K562 (cell line): ENCODE data around the gene TSSK6. TPM values are rescaled to one million over a fixed set of nuclear protein-coding genes. Genes with fewer than 3 reads are reported as not detected.

ENCODE experiments used
- ATAC-seq: fragments of 200-7000 bp; cut with Tn5 transposase; 3 replicates; pipeline ENCODE4 v1.9.1; 2020; ENCODE audit warnings: moderate library complexity
- BruUV-seq: library from RNA; stranded (reverse); fragments of 400-500 nt; replicated peaks from 2 replicates; lab custom pipeline; 2021; lab: Mats Ljungman, UMichigan
- CTCF ChIA-PET: fragments of 300-600 bp; formaldehyde crosslinking; extraction: SDS; loops from one replicate; lab custom pipeline; 2021; ENCODE audit warnings: low intra/inter-chr PET ratio; lab: Yijun Ruan, JAX
- POLR2A ChIA-PET: fragments of 300-600, 350-650 bp; sonication (Branson Sonifier 250); formaldehyde crosslinking; extraction: SDS; loops from one replicate; lab custom pipeline; 2021; ENCODE audit warnings: antibody characterized with exemption, inconsistent platforms; lab: Yijun Ruan, JAX
- DNase-seq, 4 experiments: peaks; one replicate each; pipeline versions ENCODE4 v3.0.0 to v3.0.0-alpha.2; 2011 to 2018; ENCODE audit warnings: low spot score in 3 of 4, mixed read lengths in 3 of 4; ENCODE audit errors: extremely low read depth in 1 of 4
- FAIRE-seq: peaks from 2 replicates; lab custom pipeline; 2011; peaks lifted over from hg19 to GRCh38; lab: Jason Lieb, UNC
- H2AFZ ChIP-seq: 2 replicates; pipeline ENCODE4 v1.6.0; 2011; ENCODE audit warnings: low read depth, low read length, control low read depth, inconsistent platforms
- H3K27ac ChIP-seq: fragments of 200-600 bp; 3 replicates; pipeline ENCODE4 v1.8.0; 2011; ENCODE audit warnings: low read depth, mild to moderate bottlenecking, control low read depth, inconsistent platforms, low read length, moderate library complexity, mixed read lengths; ENCODE audit errors: extremely low read depth
- H3K27me3 ChIP-seq, 2 experiments: fragments of 300-600 bp in 1 of 2; 2 replicates in 1 of 2; 3 replicates in 1 of 2; pipeline versions ENCODE4 v1.6.0 to v1.8.0; 2011; ENCODE audit warnings: inconsistent platforms in 2 of 2, low read length in 2 of 2, mild to moderate bottlenecking in 1 of 2, mixed read lengths in 1 of 2, moderate library complexity in 1 of 2; ENCODE audit not compliant: control insufficient read depth in 2 of 2, insufficient read depth in 2 of 2
- H3K36me3 ChIP-seq: fragments of 300-600 bp; 3 replicates; pipeline ENCODE4 v1.8.0; 2011; ENCODE audit warnings: mild to moderate bottlenecking, low read length, inconsistent platforms; ENCODE audit not compliant: control insufficient read depth, insufficient read depth
- H3K4me1 ChIP-seq, 2 experiments: fragments of 200-600 bp in 1 of 2; replicated peaks in 1 of 2; 2 replicates in 1 of 2; 3 replicates in 1 of 2; pipeline versions ENCODE4 v1.5.1 to v1.8.0; 2011; ENCODE audit warnings: inconsistent platforms in 2 of 2, low read length in 2 of 2, mild to moderate bottlenecking in 1 of 2, mixed read lengths in 1 of 2, moderate library complexity in 1 of 2; ENCODE audit not compliant: control insufficient read depth in 2 of 2, insufficient read depth in 2 of 2
- H3K4me2 ChIP-seq: 2 replicates; pipeline ENCODE4 v1.6.1; 2011; ENCODE audit warnings: low read length, control low read depth, inconsistent platforms, mixed read lengths; ENCODE audit not compliant: insufficient read depth
- H3K4me3 ChIP-seq: fragments of 200-600 bp; sonication (generic), shearing (Covaris generic); 2 replicates; pipeline ENCODE4 v1.5.1; 2016; ENCODE audit warnings: control low read depth, inconsistent platforms
- H3K79me2 ChIP-seq: fragments of 200-600 bp; 3 replicates; pipeline ENCODE4 v1.8.0; 2011; ENCODE audit warnings: low read length, inconsistent platforms; ENCODE audit not compliant: control insufficient read depth, insufficient read depth
- H3K9ac ChIP-seq, 2 experiments: 2 replicates each; pipeline versions ENCODE4 v1.6.0 to v1.6.1; 2011; ENCODE audit warnings: low read depth in 2 of 2, low read length in 2 of 2, control low read depth in 1 of 2, inconsistent platforms in 1 of 2, mild to moderate bottlenecking in 1 of 2, mixed read lengths in 1 of 2; ENCODE audit not compliant: insufficient read depth in 1 of 2
- H3K9me1 ChIP-seq: one replicate; pipeline ENCODE4 v1.6.0; 2011; ENCODE audit warnings: inconsistent platforms, mild to moderate bottlenecking, low read length, moderate library complexity; ENCODE audit not compliant: control insufficient read depth, insufficient read depth
- H3K9me3 ChIP-seq: replicated peaks from 2 replicates; pipeline ENCODE4 v1.5.1; 2011; ENCODE audit warnings: low read depth, low read length, inconsistent platforms; ENCODE audit not compliant: control insufficient read depth, insufficient read depth
- H4K20me1 ChIP-seq: replicated peaks from 2 replicates; pipeline ENCODE4 v1.6.1; 2011; ENCODE audit warnings: low read length, inconsistent platforms, mixed read lengths; ENCODE audit not compliant: control insufficient read depth, insufficient read depth
- CBX1 ChIP-seq: sonication (generic); IDR thresholded peaks from 2 replicates; pipeline ENCODE4 v1.6.1; 2016; ENCODE audit warnings: antibody characterized with exemption, low read depth, mild to moderate bottlenecking
- CBX3 ChIP-seq, 2 experiments: IDR thresholded peaks; 1 replicate in 1 of 2; 2 replicates in 1 of 2; pipeline ENCODE4 v1.6.1; 2012; ENCODE audit warnings: inconsistent platforms in 2 of 2, low read length in 2 of 2, borderline replicate concordance in 1 of 2, control low read depth in 1 of 2
- CREM ChIP-seq: IDR thresholded peaks from 2 replicates; pipeline ENCODE4 v1.6.1; 2014; ENCODE audit warnings: antibody characterized with exemption, low read depth
- DDX20 ChIP-seq: fragments of 450-650 bp; IDR thresholded peaks from 2 replicates; pipeline ENCODE4 v1.6.1; 2016; ENCODE audit warnings: missing genetic modification characterization, low read depth, mild to moderate bottlenecking, missing compliant biosample characterization, moderate library complexity
- EGR1 ChIP-seq: fragments of 450-650 bp; conservative IDR thresholded peaks from 2 replicates; pipeline ENCODE4 v1.6.1; 2017; ENCODE audit warnings: mild to moderate bottlenecking
- FIP1L1 ChIP-seq: fragments of 200-400 bp; formaldehyde crosslinking; IDR thresholded peaks from 2 replicates; pipeline ENCODE4 v1.6.1; 2018; ENCODE audit warnings: mild to moderate bottlenecking, low read depth, low read length; ENCODE audit not compliant: poor library complexity, severe bottlenecking
- KAT7 ChIP-seq: sonication (generic); formaldehyde crosslinking; IDR thresholded peaks from 2 replicates; pipeline ENCODE4 v1.8.0; 2022; ENCODE audit warnings: missing genetic modification reagents, mild to moderate bottlenecking, borderline replicate concordance
- PCBP1 ChIP-seq: fragments of 200-400 bp; formaldehyde crosslinking; IDR thresholded peaks from 2 replicates; pipeline ENCODE4 v1.6.1; 2018; ENCODE audit warnings: mild to moderate bottlenecking, low read depth, low read length; ENCODE audit not compliant: poor library complexity, severe bottlenecking
- ZNF695 ChIP-seq: fragments of 450-650 bp; formaldehyde crosslinking; IDR thresholded peaks from 2 replicates; pipeline ENCODE4 v1.4.0; 2020; ENCODE audit warnings: mild to moderate bottlenecking, moderate library complexity
- WGBS: fragments of 100-300 bp; shearing (Covaris generic); methylation state at CpG from one replicate; pipeline ENCODE4 v1.1.6; 2016; ENCODE audit warnings: low coverage, mixed read lengths; ENCODE audit not compliant: insufficient coverage; ENCODE audit errors: missing lambda C conversion rate; 5-methylcytosine and 5-hydroxymethylcytosine counted together
- in situ Hi-C: fragments of 300-500 bp; cut with MboI; formaldehyde crosslinking; loops from 4 replicates; pipeline ENCODE4 v1.15.0; 2018; ENCODE audit warnings: inconsistent platforms, mixed read lengths
- intact Hi-C: fragments of 100-400 bp; cut with micrococcal nuclease; formaldehyde crosslinking; loops from 2 replicates; pipeline ENCODE4 v1.14.2; 2022
- polyA plus RNA-seq, 8 experiments: library from polyadenylated mRNA; depleted of rRNA in 4 of 8; stranded (reverse) in 5 of 8; unstranded in 3 of 8; fragments of >200 nt; fragmentation: Nextera tagmentation in 2 of 8; fragmentation: Illumina TruSeq in 1 of 8; extraction: Ambion mirVana in 2 of 8; extraction: Trizol in 1 of 8; gene quantifications; 2 replicates each; pipeline versions ENCODE4 v1.2.1 to v1.2.3, GENCODE V29; 2011 to 2014; ENCODE audit warnings: inconsistent platforms in 1 of 8, missing spikeins in 1 of 8
- total RNA-seq, 7 experiments: library from RNA; depleted of rRNA in 6 of 7; stranded (reverse); fragments of >200 nt in 6 of 7; fragmentation: Illumina TruSeq in 2 of 7; extraction: Trizol in 2 of 7; gene quantifications; 2 replicates each; pipeline versions ENCODE4 v1.2.1 to v1.2.3, GENCODE V29; 2011 to 2021; ENCODE audit warnings: low replicate concordance in 1 of 7
- TF ChIP-seq, protein P1 (sequence below): sonication (generic); formaldehyde crosslinking; IDR thresholded peaks from 2 replicates; pipeline ENCODE4 v1.9.0; 2022; ENCODE audit warnings: mild to moderate bottlenecking, missing genetic modification reagents
- TF ChIP-seq, protein P2 (sequence below), 2 experiments: IDR thresholded peaks; 2 replicates each; pipeline ENCODE4 v1.6.1; 2011; ENCODE audit warnings: borderline replicate concordance in 1 of 2, control low read depth in 1 of 2, low read depth in 1 of 2, low read length in 1 of 2, mild to moderate bottlenecking in 1 of 2, mixed read lengths in 1 of 2, moderate library complexity in 1 of 2; ENCODE audit not compliant: insufficient read depth in 1 of 2, insufficient read length in 1 of 2, poor library complexity in 1 of 2, severe bottlenecking in 1 of 2; ENCODE audit errors: extremely low read depth in 1 of 2
- TF ChIP-seq, protein P3 (sequence below), 2 experiments: IDR thresholded peaks; 2 replicates each; pipeline ENCODE4 v1.6.1; 2012; ENCODE audit warnings: improper control_type of control experiment in 2 of 2, low read depth in 2 of 2, low read length in 2 of 2, borderline replicate concordance in 1 of 2
- TF ChIP-seq, protein P4 (sequence below): fragments of 250-450 bp; sonication (Bioruptor Pico); IDR thresholded peaks from 2 replicates; pipeline ENCODE4 v1.8.0; 2022; ENCODE audit warnings: inconsistent platforms

Gene TSSK6
- total and polyA plus RNA-seq, 9 of the 15 experiments (the other 6 are each of a cell fraction or from before 2014, with no cell fraction given) = 0.21 to 2.6 (median 1.5) TPM; not detected in 3

DNA sequence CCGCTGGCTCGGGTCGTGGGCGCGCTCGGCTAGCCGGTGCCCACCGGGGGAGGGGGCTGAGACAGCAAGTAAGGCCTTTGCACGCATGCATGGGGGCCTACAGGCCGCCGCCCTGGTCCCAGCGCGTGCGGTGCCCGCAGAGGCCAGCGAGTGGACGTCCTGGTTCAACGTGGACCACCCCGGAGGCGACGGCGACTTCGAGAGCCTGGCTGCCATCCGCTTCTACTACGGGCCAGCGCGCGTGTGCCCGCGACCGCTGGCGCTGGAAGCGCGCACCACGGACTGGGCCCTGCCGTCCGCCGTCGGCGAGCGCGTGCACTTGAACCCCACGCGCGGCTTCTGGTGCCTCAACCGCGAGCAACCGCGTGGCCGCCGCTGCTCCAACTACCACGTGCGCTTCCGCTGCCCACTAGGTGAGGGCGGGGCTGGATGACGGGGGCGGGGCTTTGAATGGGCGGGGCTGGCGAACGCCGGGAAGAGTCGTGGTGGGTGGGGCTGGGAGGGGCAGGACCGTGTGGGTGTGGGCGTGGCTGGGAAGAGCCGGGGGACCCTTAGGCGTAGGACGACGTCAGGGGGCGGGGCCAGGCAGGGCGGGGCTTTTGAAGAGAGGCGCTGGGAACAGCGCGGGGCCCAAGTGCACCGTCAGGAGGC, 24.8 kb upstream of the TSSK6 start:
- H3K27me3 ChIP-seq = 0 out of 5 replicates have a peak, but pooled peaks cover 0 to under 1% of the 10 kb centered on the region in 2 experiments
- H4K20me1 ChIP-seq = no peaks in the 10 kb centered on the region
- in situ Hi-C loops (loop anchor here (25.0 kb wide), 1 partner anchor 97 kb away; the partner anchor contains the start of genes GMIP and LPAR2), intact Hi-C loops (no loop called here)
- H3K9ac ChIP-seq = no peak overlapping the region; a peak in 1 of 4 replicates
- peaks cover 2 to 71% of the 10 kb centered on the region in 2 experiments; a peak in 2 of 5 replicates for H3K4me1 ChIP-seq
- no peaks in the 10 kb centered on the region; the same call in 1 of the 2 replicates for H3K9me3 ChIP-seq
- H3K4me2 ChIP-seq = peak overlapping the region; percentile 62; the same call in 1 of the 2 replicates
- ChIA-PET CTCF (no interaction called here), POLR2A (interaction anchor here (0.6 kb wide), 1 partner anchor 17 kb away, joined by 3 read pairs; no protein-coding TSS in a partner anchor)
- no TSS peak for BruUV-seq
- peak overlapping the region; percentile 82 for H2AFZ ChIP-seq
- FAIRE-seq (peak; percentile 65), ATAC-seq (peak; percentile 88), DNase-seq (peak; percentile 92 to 97 (median 96))
- no peaks in the 10 kb centered on the region for H3K9me1 ChIP-seq
- H3K4me3 ChIP-seq = peak overlapping the region; percentile 34
- H3K36me3 ChIP-seq = no peaks in the 10 kb centered on the region
- H3K27ac ChIP-seq = peak overlapping the region; percentile 68; the same call in 1 of the 3 replicates
- WGBS = 62% methylated on average over 38 of the region's 74 CpGs
- no peaks in the 10 kb centered on the region for H3K79me2 ChIP-seq
- TF ChIP-seq FIP1L1 = peak; percentile 27
- no peak for TF ChIP-seq DDX20
- TF ChIP-seq, protein P1, sequence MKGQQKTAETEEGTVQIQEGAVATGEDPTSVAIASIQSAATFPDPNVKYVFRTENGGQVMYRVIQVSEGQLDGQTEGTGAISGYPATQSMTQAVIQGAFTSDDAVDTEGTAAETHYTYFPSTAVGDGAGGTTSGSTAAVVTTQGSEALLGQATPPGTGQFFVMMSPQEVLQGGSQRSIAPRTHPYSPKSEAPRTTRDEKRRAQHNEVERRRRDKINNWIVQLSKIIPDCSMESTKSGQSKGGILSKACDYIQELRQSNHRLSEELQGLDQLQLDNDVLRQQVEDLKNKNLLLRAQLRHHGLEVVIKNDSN (CRISPR knock-in tag) = peak; percentile 47; the same call in 1 of the 2 replicates
- TF ChIP-seq EGR1 = no peak
- TF ChIP-seq CBX1 = peak; percentile 66
- 0 out of 3 replicates have a peak, but pooled peaks of 1 of the 2 experiments have one; percentile 29 for TF ChIP-seq CBX3 (IDR thresholded peaks at IDR 0.05; ENCODE audit: borderline replicate concordance in 1 of 2, low read length in 2 of 2)
- TF ChIP-seq, protein P2, sequence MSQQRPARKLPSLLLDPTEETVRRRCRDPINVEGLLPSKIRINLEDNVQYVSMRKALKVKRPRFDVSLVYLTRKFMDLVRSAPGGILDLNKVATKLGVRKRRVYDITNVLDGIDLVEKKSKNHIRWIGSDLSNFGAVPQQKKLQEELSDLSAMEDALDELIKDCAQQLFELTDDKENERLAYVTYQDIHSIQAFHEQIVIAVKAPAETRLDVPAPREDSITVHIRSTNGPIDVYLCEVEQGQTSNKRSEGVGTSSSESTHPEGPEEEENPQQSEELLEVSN (IDR thresholded peaks at IDR 0.05; ENCODE audit: borderline replicate concordance in 1 of 2, extremely low read depth in 1 of 2, insufficient read depth in 1 of 2, insufficient read length in 1 of 2, low read depth in 1 of 2, low read length in 1 of 2, poor library complexity in 1 of 2, severe bottlenecking in 1 of 2) = peak; percentile 96 to 98
- peak; percentile 64; the same call in 1 of the 2 replicates for TF ChIP-seq CREM
- no peak for TF ChIP-seq KAT7 (CRISPR knock-in tag)
- TF ChIP-seq, protein P3, sequence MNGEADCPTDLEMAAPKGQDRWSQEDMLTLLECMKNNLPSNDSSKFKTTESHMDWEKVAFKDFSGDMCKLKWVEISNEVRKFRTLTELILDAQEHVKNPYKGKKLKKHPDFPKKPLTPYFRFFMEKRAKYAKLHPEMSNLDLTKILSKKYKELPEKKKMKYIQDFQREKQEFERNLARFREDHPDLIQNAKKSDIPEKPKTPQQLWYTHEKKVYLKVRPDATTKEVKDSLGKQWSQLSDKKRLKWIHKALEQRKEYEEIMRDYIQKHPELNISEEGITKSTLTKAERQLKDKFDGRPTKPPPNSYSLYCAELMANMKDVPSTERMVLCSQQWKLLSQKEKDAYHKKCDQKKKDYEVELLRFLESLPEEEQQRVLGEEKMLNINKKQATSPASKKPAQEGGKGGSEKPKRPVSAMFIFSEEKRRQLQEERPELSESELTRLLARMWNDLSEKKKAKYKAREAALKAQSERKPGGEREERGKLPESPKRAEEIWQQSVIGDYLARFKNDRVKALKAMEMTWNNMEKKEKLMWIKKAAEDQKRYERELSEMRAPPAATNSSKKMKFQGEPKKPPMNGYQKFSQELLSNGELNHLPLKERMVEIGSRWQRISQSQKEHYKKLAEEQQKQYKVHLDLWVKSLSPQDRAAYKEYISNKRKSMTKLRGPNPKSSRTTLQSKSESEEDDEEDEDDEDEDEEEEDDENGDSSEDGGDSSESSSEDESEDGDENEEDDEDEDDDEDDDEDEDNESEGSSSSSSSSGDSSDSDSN (IDR thresholded peaks at IDR 0.05; ENCODE audit: borderline replicate concordance in 1 of 2, low read depth in 2 of 2, low read length in 2 of 2) = no peak
- no peak for TF ChIP-seq ZNF695 (CRISPR knock-in tag)
- TF ChIP-seq PCBP1 = peak; percentile 77
- TF ChIP-seq, protein P4, sequence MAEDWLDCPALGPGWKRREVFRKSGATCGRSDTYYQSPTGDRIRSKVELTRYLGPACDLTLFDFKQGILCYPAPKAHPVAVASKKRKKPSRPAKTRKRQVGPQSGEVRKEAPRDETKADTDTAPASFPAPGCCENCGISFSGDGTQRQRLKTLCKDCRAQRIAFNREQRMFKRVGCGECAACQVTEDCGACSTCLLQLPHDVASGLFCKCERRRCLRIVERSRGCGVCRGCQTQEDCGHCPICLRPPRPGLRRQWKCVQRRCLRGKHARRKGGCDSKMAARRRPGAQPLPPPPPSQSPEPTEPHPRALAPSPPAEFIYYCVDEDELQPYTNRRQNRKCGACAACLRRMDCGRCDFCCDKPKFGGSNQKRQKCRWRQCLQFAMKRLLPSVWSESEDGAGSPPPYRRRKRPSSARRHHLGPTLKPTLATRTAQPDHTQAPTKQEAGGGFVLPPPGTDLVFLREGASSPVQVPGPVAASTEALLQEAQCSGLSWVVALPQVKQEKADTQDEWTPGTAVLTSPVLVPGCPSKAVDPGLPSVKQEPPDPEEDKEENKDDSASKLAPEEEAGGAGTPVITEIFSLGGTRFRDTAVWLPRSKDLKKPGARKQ (CRISPR knock-in tag) = peak; percentile 96
